Skeletal muscle cell (primary cell): ENCODE data around the gene BIN1.

Experiments used
- DNase-seq: peaks from one replicate; pipeline ENCODE4 v3.0.0-alpha.2; 2010; ENCODE audit warnings: low read depth
- H3K4me3 ChIP-seq: 2 replicates; pipeline ENCODE4 v1.5.1; 2011; ENCODE audit warnings: low read depth, mild to moderate bottlenecking, control low read depth, low read length, moderate library complexity

BIN1 gene

DNA sequence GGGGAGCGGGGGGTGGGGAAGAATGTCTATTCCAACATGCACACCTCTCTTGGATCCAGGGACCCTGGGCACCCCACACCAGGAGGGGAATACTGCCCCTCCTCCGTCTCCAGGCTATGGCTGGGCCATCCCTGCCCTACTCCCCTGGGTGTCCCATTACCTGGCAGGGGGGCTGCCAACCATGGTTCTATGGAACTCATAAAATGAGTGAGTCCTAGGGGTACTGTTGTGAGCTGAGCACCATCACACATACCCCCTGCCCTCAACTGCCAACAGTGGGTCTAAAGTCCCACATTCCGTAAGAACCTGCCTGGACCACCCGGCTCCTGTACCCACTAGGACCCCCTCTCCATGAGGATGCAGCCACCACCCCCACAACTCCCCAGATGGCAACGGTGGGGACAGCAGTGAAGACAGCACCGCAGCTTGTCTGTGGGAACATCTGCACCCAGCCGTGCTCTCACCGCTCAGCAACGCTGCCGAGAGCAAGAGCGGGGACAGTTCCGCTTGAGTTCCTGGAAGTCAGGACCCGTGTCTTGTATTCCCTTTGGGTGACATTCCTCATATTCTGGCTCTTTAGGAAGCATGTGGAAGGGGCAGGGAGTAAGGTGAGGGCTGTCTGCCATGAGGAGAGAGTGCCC lies 41.5 kb downstream of the BIN1 start:
- H3K4me3 ChIP-seq, result no peak overlapping the region
- DNase-seq, result no peak

DNA sequence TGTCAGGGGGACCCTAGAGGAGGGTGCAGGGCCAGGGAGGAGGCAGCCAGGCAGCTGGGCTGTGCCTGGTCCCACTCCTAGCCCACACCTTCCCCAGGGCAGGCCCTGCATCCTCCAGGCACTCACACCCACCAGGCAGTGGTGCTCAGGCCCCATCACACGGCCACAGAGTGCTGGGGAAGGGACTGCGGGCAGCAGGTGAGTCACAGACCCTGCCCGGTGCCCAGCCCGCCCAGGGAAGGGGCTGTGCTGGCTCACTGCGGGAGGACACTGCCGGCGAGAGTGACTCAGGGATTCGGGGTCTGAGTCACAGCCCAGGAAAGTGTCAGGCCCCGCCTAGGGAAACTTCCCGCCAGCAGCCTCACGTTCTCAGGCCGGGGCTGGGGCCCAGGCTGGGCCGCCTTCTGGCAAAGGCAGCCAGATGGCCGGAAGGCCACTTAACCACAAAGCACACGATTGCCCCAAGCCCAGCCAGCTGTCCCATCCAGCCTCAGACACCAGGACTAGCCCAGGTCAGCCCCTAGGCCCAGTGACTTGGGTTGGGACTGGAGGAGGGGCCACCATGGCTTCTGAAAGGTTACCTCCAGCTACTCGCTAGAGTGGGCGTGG lies 42.2 kb downstream of the BIN1 start:
- H3K4me3 ChIP-seq, result no peak overlapping the region
- DNase-seq, result peak; percentile 92

DNA sequence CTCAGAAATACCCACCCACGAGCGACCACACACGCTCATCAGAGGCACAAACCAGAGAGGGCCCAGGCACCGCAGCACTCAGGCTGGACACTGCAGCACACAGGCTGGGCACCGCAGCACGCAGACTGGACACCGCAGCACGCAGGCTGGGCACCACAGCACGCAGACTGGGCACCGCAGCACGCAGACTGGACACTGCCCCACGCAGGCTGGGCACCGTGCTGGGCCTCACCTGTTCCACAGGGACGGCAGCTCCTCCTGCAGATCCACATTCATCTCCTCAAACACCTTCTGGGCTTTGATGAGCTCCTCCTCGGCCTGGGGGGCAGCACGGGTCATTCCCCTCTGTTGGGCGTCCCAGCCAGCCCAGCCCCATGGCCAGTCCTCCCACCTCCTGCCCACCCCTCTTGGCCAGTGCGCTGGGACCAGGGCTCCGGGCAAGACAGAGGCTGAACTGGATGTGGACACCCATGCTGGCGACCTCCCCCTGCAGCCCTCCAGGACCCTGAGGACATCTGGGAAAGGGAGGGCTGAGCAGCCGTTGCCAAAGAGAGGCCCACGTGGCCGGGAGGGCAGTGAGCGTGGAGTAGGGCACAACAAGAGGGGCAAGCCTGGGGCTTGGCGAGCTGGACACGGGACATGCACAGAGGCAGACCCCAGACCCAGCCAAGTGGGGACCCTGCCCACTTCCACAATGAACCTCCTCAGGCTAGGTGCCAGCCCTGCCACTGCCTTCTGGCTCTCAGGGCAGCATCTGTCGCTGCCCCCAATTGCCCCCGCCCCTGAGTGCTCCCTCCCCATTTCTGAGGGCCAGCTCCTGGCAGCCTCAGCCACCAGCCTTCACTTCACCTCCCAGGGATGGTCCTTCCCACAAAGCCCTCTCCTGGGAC lies 43.0 kb downstream of the BIN1 start:
- DNase-seq, result no peak
- H3K4me3 ChIP-seq, result no peak overlapping the region

DNA sequence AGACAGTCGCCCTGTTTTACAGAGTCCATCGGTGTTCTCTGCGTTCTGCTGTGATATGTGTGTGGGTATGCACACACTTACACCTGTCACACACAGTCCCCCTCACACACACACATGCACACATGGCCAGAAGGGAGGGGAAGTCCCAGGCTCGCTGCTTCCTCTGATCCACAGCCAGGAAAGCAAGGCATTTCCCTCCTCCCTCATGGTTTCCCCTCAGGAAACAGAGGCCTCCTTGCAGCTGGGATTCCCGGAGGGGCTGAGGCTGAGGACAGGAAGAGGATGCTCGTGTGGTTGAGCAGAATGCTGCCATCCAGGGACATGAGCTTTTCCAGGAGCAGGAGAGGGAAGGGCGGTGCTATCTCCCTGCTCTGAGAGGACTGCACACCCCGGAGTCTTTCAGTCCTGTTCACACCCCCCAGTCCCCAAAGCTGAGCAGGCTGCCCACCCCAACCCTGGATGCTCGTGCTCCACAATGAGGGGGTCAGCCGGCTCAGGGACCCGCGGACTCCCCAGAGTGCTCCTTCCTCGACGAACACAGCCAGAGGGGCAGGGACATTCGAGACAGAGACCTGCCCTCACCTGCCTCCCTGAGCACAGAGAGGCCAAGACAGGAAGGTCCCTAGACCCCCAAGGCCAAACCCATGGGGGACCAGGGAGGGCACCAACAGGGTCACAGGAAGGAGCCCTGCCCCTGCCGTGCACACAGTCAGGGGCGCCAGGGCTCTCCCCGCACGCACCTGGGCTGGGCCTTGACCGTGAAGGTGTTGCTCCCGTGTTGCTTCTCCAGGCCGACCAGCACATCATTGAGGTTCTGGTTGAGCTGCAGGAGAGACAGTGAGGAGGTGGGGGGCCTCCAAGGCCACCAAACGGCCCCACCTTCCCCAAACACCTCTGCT lies 45.3 kb downstream of the BIN1 start:
- H3K4me3 ChIP-seq, result no peak overlapping the region
- no peak for DNase-seq

DNA sequence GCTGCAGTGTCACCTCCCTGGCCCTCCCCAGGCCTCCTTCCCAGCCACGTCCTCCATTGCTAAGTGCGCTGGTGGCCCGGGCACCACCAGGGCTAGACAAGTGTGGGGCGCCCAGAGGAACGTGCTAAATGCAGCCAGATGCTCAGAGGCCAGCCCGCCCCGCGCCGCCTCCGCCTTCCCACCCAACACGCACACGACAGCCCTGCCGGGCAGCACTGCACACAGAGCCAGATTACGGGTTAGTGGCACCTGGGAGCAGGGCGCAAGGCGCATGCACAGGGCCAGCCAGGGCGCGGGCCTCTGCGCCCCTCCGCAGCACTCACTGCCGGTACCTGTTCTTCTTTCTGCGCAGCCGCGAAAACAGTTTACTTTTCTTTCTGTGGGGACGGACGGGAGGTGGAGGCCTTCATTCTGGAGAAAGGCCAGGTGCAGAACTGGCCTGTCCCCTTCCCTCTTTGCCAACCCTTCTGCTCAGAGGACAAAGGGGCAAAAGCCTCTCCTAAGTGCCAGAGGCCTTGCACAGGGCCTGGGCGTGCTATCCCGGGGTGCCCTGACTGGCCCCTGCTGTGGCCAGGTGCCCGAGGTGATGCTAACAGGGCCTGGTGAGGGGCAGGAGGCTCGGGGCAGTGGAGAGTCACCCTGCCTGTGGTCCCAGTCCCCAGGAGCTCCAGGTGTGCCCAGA lies 46.5 kb downstream of the BIN1 start:
- H3K4me3 ChIP-seq, result no peak overlapping the region
- DNase-seq, result no peak

DNA sequence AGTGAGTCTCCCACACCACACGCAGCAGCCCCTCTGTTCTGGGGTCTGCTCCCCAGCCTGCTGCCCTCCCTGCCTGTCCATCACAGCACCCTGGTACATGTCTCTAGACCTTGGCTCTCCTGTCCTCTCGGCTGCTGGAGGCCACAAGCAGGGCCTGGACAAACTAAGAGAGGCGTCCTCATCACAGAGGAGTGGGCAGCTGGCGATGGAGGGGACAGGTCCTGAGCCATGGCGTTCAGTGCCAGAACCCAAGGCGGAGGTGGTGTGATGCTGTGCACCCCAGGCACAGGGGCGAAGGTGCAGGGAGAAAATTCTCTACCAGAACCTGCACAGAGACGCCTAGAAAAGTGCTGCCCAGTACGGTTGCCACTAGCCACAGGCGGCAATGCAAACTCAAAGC lies 47.4 kb downstream of the BIN1 start:
- no peak for DNase-seq

DNA sequence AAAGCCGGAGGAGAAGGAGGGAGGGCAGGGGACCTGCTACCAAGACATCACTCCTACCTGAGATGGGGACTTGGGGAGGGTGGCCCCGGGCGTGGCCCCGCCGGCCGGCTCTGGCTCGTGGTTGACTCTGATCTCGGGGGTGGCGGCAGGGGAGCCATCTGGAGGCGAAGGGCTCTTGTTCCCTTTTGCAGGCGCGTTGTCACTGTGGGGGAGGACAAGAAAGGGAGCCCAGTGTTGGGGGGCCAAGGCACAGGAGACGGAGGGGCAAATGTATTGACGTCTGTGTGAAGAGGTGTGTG lies 48.1 kb downstream of the BIN1 start:
- no peak overlapping the region for H3K4me3 ChIP-seq
- no peak for DNase-seq

More for the DNA sequence above, 47.4 kb downstream of the BIN1 start:
- no peak overlapping the region for H3K4me3 ChIP-seq

DNA sequence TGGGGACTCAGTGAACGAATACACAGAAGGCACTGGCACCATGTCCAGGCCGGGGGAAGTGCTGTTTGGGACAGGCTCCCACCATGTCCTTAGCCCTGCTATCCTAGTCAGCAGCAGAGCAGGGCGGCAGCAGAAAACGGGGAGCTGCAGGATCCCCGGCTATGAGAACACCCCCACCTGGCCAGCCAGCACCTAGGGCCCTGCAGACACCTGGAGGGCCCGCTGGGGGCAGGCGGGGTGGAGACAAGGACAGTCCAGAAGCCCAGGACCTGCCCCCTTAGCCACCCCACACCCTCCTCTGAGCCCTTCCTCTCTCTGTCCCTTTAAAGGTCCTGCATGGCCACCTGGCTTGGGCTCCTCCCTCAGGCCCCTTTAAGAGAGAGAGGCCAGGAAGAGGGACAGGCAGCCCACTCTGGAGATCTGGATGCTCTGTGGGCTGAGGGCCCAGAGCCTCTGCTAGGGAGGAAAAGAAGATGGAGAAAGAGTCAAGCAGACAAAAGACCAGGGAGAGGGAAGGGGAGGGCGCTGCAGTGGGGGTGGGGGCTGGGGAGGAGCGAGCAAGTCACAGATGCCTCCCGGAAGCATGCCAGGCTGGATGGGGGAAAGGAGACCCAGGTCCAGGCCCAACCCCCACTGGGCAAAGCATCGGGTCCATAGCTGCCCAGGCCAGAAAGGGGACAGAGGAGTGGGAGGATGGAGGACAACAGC lies 48.6 kb downstream of the BIN1 start:
- no peak for DNase-seq

DNA sequence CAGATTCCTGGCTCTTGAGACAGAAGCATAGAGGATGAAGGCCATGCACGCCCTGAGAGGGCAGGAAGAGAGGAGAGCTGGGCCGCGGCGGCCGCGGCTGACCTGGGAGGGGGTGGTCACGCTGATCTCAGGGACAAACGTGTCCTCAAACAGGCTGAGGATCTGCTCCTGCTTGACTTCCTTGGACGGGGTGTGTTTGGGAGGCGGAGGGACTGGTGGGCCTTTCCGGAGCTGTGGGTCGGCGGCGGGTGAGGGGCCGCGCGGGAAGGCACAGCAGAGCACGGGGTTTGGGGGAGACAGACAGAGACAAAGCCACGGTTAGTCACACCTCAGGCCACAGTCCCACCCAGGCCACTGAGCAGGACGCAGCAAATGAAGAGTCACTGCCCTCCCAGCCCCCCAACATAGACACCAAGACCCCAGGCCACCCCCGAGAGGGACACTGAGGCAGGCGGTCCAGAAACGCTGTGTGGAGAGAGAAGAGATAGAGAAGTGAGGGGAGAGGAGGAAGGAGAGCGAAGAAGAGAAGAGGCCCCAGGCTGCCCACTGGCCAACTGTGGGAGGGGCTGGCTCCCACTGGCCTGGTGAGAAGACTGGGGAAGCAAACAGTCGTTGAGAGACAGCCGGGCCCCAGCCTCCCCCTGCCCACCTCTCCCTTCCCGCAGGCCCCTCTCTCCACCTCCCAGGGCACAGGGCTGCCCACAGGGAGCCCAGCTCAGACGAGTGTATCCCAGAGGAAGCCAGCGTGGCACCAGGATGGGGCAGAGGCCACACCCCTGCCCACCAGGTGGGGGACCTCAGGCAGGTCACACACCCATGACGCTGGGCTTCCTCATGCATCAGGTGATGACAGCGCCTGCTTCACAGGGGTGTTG lies 49.3 kb downstream of the BIN1 start:
- DNase-seq, result no peak
- no peak overlapping the region for H3K4me3 ChIP-seq

More for the DNA sequence above, 48.6 kb downstream of the BIN1 start:
- no peak overlapping the region for H3K4me3 ChIP-seq

DNA sequence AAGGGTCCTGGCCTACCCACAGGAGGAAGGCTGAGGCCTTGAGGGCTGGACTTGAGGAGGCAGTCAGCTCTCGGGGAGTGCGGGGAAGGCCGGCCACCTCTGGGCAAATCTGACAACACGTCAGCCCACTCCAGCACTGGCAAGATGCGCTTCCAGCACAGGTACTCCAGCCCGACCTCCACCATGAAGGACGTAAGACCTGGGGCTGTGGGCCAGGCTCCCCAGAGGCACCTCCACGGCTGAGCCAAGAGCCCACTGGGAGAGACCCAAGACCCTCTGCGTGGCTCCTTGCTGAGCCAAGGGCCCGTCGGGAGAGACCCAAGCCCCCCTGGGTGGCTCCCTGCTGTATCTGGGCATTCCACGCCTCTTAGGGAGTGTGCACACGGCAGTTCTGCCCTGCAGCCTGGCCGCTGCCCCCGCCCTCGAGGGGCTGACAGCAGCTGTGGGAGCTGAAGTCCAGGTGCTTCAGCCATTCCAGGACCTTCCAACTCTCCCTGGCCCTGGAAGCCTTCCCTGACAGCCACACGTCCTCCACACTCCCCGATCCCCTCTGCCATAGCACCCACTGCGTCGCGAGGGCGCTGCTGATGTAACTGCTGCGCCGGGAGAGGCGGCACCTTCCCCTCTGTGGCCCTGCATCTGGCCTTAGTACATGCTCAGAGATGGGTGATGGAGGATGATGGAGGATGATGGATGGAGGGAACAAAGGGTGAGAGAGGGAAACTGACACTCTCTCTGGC lies 50.2 kb downstream of the BIN1 start:
- DNase-seq, result no peak
- no peak overlapping the region for H3K4me3 ChIP-seq

DNA sequence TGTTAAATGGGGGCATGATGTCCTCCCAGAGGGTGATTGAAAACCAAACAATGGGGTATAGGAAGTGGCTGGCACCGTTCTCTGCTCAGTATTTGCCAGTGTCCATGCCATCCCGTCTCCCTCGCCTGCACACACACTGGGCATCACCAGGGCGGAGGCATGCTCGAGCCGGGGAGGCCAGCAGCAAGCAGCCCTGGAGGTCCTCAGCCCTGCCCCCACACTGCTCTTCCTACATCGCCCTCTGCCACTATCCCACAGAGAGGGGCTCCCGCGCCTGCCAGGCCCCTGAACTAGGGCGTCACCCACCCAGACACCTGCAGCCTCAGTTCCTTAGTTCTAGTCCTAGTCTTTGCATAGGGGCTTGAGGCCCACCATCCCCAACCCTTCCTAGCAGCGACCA lies 50.9 kb downstream of the BIN1 start:
- DNase-seq, result no peak
- H3K4me3 ChIP-seq, result no peak overlapping the region

DNA sequence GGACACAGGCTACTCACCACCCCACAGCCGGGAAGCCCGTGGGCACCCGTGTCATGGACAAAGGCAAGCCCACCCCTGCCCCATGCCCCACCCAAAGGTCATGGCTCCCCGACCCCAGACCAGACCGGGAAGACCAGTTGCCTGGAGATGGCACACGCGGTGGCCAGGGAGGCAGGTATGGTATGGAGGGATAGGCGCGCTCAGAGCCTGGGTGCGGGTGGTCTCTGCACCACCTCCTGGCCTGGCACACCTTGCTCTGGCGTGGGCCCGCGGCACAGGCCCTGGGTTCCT lies 51.2 kb downstream of the BIN1 start:
- DNase-seq, result no peak
- no peak overlapping the region for H3K4me3 ChIP-seq

DNA sequence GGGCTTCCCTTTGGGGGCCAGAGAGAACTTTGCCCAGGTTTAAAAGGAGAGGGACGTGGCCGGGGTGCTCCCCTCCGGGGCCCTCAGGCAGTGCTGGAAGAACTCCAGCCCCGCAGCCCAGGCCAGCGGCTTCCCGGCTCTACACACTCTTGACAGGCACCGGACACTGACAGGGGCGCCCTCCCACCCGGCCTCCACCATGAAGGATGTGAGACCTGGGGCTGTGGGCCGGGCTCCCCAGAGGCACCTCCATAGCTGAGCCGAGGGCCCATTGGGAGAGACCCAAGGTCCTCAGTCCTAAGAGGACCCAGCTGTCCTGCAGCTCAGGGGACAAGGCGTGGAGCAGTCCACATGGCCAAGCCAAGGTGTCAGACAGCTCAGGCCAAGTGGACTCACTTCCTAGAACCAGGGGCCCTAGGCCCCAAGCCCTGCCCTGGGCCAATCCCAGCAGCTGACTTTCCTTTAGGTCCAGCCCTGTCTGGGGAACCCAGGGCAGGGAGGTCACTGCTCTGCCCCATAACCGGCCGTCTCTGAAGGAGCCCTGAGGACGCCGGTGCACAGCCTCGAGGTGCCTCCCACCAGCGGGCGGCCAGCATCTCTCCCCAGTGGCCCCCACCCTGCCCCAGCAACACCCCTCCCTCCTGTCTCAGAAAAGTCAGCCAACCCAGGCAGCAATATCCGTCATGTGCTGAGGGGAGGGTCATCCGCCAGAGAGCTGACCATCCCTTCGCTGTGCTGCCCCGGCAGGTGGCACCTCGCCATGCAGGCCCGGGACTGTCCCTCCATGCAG lies 51.8 kb downstream of the BIN1 start:
- H3K4me3 ChIP-seq, result no peak overlapping the region
- no peak for DNase-seq

DNA sequence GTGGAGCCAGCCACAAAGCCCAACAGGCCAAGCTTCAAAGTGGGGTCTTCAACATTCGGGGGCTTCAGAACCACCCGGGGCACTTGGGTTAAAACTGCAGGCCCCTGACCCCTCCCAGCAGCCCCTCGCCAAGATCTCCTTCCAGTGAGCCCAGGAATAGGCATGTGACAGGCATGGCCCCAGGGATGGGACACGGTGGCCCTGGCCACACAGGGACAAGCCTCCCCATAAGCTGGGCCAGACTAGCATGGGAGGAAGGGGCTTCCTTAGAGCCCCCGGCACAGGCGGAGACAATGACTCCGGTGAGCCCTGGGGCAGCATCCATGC lies 52.4 kb downstream of the BIN1 start:
- DNase-seq, result no peak
- H3K4me3 ChIP-seq, result no peak overlapping the region

DNA sequence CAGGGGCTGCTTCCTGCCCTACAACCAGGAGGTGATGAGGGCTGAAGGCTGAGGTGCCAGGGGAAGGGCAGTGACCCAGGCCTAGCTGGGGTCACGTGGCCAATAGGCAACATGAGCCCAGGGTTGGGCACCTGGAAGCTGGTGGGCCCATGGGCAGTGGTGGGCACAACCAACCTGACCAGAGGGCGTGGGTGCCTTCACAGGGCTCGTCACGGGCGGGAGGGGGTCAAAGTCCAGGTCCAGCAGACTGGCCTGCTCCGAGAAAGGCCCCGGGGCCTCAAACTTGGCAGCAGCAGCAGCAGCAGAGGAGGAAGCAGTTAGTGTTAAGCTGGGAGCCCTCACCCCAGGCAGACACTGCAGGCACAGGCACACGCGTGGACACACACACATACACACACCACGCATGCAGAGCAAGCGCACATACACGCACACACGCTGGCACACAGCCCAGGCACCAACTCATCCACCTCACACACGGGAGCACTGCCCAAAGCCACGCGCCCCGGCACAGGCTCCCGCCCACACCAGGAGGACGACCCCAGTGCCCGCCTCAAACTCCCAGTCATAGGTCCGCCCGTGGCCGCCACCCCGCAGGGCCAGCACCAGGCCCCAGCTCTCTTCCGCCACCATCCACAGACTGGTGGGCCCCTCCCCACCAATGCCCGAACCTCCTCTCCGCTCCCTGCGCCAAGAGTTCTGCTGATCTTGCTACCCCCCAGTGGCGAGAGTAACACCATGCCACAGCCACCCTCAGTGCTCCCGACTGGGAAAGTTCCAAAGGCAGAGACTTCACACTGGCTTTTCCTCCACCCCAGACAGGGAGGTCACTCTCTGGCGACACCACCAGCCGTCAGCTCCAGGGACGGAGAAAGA lies 53.0 kb downstream of the BIN1 start:
- DNase-seq, result no peak
- H3K4me3 ChIP-seq, result no peak overlapping the region
